ENCODE measurements around the gene TBC1D10B. TPM values are rescaled to one million over a fixed set of nuclear protein-coding genes. Genes with fewer than 3 reads are reported as not detected.
"Not testable (repeated sequence)": the region's sequence is repeated elsewhere in the genome, so short reads cannot be mapped to it uniquely, and the experiment has no call there.

The TBC1D10B gene
- total RNA-seq, 1 experiment from 2014 or later, result 36.0 TPM

DNA sequence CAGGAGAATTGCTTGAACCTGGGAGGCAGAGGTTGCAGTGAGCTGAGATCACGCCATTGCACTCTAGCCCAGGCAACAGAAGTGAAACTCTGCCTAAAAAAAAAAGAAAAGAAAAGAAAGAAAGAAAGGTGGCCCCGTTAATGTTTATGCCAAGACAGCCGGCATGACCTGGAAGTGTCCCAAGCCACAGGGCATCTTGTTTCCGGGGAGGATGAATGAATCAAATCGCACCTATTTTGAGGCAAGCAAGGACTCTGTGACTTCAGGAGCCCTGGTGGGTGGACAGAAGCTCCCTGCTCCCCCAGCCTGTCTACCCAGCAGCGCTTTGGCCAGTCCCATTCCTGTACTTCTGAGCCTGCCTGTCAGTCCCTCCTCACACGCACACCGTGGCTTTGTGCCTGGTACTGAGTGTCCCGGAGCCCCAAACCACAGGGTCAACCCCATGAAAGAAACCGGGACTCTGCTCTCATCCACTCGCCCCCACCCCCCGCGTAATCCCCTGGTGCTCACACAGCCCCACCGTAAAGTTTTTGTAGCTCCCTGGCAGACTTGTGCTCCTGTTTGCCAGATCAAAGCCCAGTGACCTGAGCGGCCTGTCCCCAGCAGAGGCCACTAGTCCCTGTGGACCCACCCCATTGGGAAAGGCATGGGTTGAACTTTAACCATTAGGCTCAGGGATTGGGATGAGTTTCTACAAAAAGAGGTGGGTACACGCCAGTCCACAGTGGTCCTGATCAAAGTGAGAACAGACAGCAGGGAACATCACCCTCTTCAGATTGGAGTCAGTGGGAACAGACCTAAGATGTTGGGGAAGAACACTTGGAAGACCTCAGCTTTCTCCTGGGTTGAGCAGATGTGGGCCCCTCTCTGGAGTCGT is 34.5 kb downstream of the TBC1D10B start:
- peaks cover 8% of the 10 kb centered on the region; the same call in 1 of the 2 replicates for H3K4me1 ChIP-seq (ENCODE audit: insufficient read depth, low read length)
- H4K20me1 ChIP-seq (ENCODE audit: low read length), result no peaks in the 10 kb centered on the region
- H3K27ac ChIP-seq (ENCODE audit: low read length), result peak overlapping the region; percentile 58; the same call in 1 of the 2 replicates
- peaks cover 17% of the 10 kb centered on the region for H3K79me2 ChIP-seq (ENCODE audit: low read length)
- H3K27me3 ChIP-seq (ENCODE audit: low read length), result no peaks in the 10 kb centered on the region
- H3K9ac ChIP-seq (ENCODE audit: low read length), result peak overlapping the region; percentile 59
- BruUV-seq (replicated peaks), result TSS peak; percentile 76
- TF ChIP-seq EZH2 (IDR thresholded peaks at IDR 0.05; ENCODE audit: low read length, unreplicated experiment) (no peak), EZH2phosphoT487 (IDR thresholded peaks at IDR 0.05; ENCODE audit: borderline replicate concordance, low read length) (no peak)
- TF ChIP-seq, protein P1, sequence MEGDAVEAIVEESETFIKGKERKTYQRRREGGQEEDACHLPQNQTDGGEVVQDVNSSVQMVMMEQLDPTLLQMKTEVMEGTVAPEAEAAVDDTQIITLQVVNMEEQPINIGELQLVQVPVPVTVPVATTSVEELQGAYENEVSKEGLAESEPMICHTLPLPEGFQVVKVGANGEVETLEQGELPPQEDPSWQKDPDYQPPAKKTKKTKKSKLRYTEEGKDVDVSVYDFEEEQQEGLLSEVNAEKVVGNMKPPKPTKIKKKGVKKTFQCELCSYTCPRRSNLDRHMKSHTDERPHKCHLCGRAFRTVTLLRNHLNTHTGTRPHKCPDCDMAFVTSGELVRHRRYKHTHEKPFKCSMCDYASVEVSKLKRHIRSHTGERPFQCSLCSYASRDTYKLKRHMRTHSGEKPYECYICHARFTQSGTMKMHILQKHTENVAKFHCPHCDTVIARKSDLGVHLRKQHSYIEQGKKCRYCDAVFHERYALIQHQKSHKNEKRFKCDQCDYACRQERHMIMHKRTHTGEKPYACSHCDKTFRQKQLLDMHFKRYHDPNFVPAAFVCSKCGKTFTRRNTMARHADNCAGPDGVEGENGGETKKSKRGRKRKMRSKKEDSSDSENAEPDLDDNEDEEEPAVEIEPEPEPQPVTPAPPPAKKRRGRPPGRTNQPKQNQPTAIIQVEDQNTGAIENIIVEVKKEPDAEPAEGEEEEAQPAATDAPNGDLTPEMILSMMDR (conservative IDR thresholded peaks at IDR 0.05; ENCODE audit: low read depth, low read length), result no peak
- ATAC-seq (peak; percentile 30), DNase-seq (peak; percentile 50)
- intact Hi-C loops (cut with micrococcal nuclease), result no loop called here
- peak overlapping the region; percentile 78 for H3K4me2 ChIP-seq (ENCODE audit: low read length)
- H3K4me3 ChIP-seq (ENCODE audit: low read length), result peak overlapping the region; percentile 70
- ChIA-PET POLR2A (ENCODE audit: unreplicated experiment) (interaction anchor here (0.6 to 0.7 kb wide), 4 partner anchors 13 to 479 kb away, joined by 3 to 19 read pairs (median 4); no protein-coding TSS in a partner anchor), CTCF (no interaction called here)
- H2AFZ ChIP-seq (ENCODE audit: low read length), result peak overlapping the region; percentile 90
- no peaks in the 10 kb centered on the region for H3K9me3 ChIP-seq (ENCODE audit: low read length)
- no peaks in the 10 kb centered on the region for H3K36me3 ChIP-seq (ENCODE audit: low read depth, low read length)
- no peaks in the 10 kb centered on the region for H3K9me2 ChIP-seq (replicated peaks; ENCODE audit: low read length)
- H3F3A ChIP-seq (ENCODE audit: low read length, unreplicated experiment), result no peaks in the 10 kb centered on the region

DNA sequence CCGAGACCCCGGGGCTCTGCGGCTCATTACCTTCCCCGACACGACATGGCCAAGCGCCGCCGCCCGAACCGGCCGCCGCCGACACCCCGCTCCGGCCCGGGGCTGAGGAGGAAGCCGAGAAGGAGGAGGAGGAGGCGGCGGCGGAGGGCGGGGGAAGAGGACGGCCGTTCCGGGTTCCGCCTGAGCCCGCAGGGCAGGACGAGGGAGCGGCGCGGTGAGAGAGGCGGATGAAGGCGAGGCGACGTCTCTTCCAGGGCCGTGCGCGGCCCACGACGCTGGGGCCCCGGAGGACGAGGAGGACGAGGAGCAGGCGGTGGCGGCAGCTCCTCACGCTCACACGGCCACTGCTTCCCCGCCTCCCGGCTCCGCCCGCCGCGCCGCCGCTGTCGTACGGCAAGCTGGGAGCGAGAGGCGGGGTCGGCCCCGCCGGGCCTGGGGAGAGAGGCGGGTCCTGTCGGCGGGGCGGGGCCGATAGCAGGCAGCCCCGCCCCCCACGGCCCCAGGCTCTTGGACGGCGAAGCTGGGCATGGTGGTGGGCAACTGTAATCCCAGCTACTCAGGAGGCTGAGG is 35.2 kb downstream of the TBC1D10B start:
- H3K9me3 ChIP-seq (ENCODE audit: low read length); intact Hi-C loops (cut with micrococcal nuclease): not testable (repeated sequence)
- POLR2A ChIA-PET (ENCODE audit: unreplicated experiment), result interaction anchor here (0.6 to 0.7 kb wide), 3 partner anchors 19 to 480 kb away, joined by 3 to 5 read pairs (median 4); no protein-coding TSS in a partner anchor

DNA sequence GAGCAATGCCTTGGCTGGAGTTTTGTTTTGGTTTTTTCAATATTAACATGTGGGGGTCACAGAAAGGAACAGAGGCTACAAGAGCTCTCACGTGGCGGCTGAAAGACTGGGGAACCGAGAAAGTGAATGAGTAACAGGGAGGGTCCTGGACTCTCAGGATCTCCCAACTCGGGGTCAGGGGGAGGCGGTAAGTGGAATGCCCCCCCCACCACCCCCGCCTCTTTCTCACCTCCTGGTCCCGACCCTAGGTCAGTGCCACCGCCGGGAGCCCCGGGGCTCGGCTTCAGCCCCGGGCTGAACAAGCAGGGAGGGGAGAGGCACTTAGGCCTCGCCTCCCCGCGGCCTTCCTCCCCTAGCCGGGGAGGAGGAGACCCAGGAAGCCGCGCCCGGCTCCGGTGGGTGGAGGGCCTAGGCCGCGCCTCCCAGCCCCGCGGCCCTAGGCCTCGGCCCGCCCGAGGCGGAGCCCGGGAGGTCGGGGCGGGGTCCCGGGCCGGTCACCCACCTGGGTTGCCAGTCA is 35.8 kb downstream of the TBC1D10B start:
- H4K20me1 ChIP-seq (ENCODE audit: low read length); H2AFZ ChIP-seq (ENCODE audit: low read length); H3K9me2 ChIP-seq (replicated peaks; ENCODE audit: low read length); H3K27ac ChIP-seq (ENCODE audit: low read length); H3K4me1 ChIP-seq (ENCODE audit: insufficient read depth, low read length); intact Hi-C loops (cut with micrococcal nuclease); H3F3A ChIP-seq (ENCODE audit: low read length, unreplicated experiment); BruUV-seq (replicated peaks); H3K27me3 ChIP-seq (ENCODE audit: low read length); H3K9me3 ChIP-seq (ENCODE audit: low read length); H3K36me3 ChIP-seq (ENCODE audit: low read depth, low read length); POLR2A ChIA-PET (ENCODE audit: unreplicated experiment); CTCF ChIA-PET: not testable (repeated sequence)
- Histone ChIP-seq H3K4me2 (ENCODE audit: low read length) (peak overlapping the region; percentile 62), H3K9ac (ENCODE audit: low read length) (peak overlapping the region; percentile 59; the same call in 1 of the 2 replicates), H3K4me3 (ENCODE audit: low read length) (peak overlapping the region; percentile 70), H3K79me2 (ENCODE audit: low read length) (peaks cover 22% of the 10 kb centered on the region)
- ATAC-seq (peak; percentile 90), DNase-seq (peak; percentile 80)

More for the DNA sequence above, 35.2 kb downstream of the TBC1D10B start:
- Histone ChIP-seq H3K79me2 (ENCODE audit: low read length) (peaks cover 22% of the 10 kb centered on the region), H3K4me3 (ENCODE audit: low read length) (peak overlapping the region; percentile 70), H3K9ac (ENCODE audit: low read length) (peak overlapping the region; percentile 59), H3K27ac (ENCODE audit: low read length) (peak overlapping the region; percentile 58), H2AFZ (ENCODE audit: low read length) (peak overlapping the region; percentile 90), H3K4me2 (ENCODE audit: low read length) (peak overlapping the region; percentile 78)
- H3K4me1 ChIP-seq (ENCODE audit: insufficient read depth, low read length); H3K36me3 ChIP-seq (ENCODE audit: low read depth, low read length); H3K27me3 ChIP-seq (ENCODE audit: low read length); H3K9me2 ChIP-seq (replicated peaks; ENCODE audit: low read length); H4K20me1 ChIP-seq (ENCODE audit: low read length); H3F3A ChIP-seq (ENCODE audit: low read length, unreplicated experiment); BruUV-seq (replicated peaks); CTCF ChIA-PET: not testable (repeated sequence)
- peak; percentile 81 for ATAC-seq
- DNase-seq, result peak; percentile 79

DNA sequence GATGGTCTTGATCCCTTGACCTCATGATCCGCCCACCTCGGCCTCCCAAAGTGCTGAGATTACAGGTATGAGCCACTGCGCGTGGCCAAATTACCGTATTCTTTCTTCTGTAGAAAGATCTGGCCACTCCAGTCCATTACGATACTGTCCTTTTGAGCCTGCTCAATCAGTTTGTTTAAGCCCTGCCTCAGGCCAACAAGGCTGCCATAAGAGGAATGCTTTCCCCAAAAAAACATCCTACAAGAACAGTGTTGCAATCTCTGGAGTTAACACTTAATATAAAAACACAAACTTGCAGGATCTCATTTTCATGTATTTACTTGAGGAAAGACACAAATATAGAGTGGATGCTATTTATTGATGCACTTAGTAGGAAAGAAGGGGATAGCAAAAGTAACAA is 46.1 kb downstream of the TBC1D10B start:
- H3K4me1 ChIP-seq (ENCODE audit: insufficient read depth, low read length); POLR2A ChIA-PET (ENCODE audit: unreplicated experiment); H3K9me2 ChIP-seq (replicated peaks; ENCODE audit: low read length); H3K4me2 ChIP-seq (ENCODE audit: low read length); H3K9me3 ChIP-seq (ENCODE audit: low read length); H3F3A ChIP-seq (ENCODE audit: low read length, unreplicated experiment); H3K4me3 ChIP-seq (ENCODE audit: low read length); H3K27ac ChIP-seq (ENCODE audit: low read length); intact Hi-C loops (cut with micrococcal nuclease); CTCF ChIA-PET; H3K79me2 ChIP-seq (ENCODE audit: low read length); H3K36me3 ChIP-seq (ENCODE audit: low read depth, low read length); H3K27me3 ChIP-seq (ENCODE audit: low read length); H2AFZ ChIP-seq (ENCODE audit: low read length); ATAC-seq; BruUV-seq (replicated peaks); DNase-seq; H4K20me1 ChIP-seq (ENCODE audit: low read length); H3K9ac ChIP-seq (ENCODE audit: low read length): not testable (repeated sequence)

DNA sequence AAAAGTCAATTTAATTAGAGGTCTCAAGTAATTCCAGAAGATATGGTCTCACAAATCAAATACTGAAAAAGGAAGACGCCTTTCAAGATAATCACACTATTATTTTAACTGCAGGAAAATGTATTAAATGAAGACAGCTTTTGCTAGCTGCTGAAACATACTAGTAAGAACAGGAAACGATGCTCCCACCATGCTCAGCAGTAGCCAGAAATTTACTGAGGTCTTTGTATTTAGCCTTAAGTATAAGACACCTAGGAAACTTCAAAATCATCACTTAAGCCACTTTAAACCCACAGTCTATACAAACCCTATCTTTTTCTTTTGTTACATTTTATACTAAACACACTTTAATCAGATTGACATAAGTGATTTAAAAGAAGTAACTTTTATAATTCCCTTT is 51.6 kb downstream of the TBC1D10B start:
- H4K20me1 ChIP-seq (ENCODE audit: low read length); intact Hi-C loops (cut with micrococcal nuclease); H3K9me2 ChIP-seq (replicated peaks; ENCODE audit: low read length); CTCF ChIA-PET; H3K27ac ChIP-seq (ENCODE audit: low read length); H3K36me3 ChIP-seq (ENCODE audit: low read depth, low read length); BruUV-seq (replicated peaks); H3K4me2 ChIP-seq (ENCODE audit: low read length); H3K79me2 ChIP-seq (ENCODE audit: low read length); DNase-seq; H3K27me3 ChIP-seq (ENCODE audit: low read length); H3K9ac ChIP-seq (ENCODE audit: low read length); H3K4me3 ChIP-seq (ENCODE audit: low read length); H3F3A ChIP-seq (ENCODE audit: low read length, unreplicated experiment); ATAC-seq; POLR2A ChIA-PET (ENCODE audit: unreplicated experiment); H3K4me1 ChIP-seq (ENCODE audit: insufficient read depth, low read length); H3K9me3 ChIP-seq (ENCODE audit: low read length); H2AFZ ChIP-seq (ENCODE audit: low read length): not testable (repeated sequence)

Measured in PC-3 (cell line).